Lung (tissue), 12 donors: ENCODE results near the gene MSRB3. TPM values are rescaled to one million over a fixed set of nuclear protein-coding genes. Genes with fewer than 3 reads are reported as not detected.
A peak's percentile ranks its signal among the peaks of the same experiment; 100 is the strongest.

Source experiments
- ATAC-seq: fragments of 200-7000 bp; cut with Tn5 transposase; one replicate; pipeline ENCODE4 v1.9.1; 2020; ENCODE audit warnings: moderate number of reproducible peaks; ENCODE audit not compliant: insufficient read depth, low FRiP score
- DNase-seq, 3 donors: peaks; one replicate each; pipeline ENCODE4 v3.0.0-alpha.2; 2013 to 2017
- H3K27ac ChIP-seq, 2 donors: one replicate each; pipeline ENCODE4 v1.5.1; 2013; ENCODE audit warnings: mild to moderate bottlenecking in 2 of 2, moderate library complexity in 2 of 2, control low read depth in 1 of 2, inconsistent platforms in 1 of 2, low read depth in 1 of 2, low read length in 1 of 2
- H3K27me3 ChIP-seq, 3 donors: one replicate each; pipeline ENCODE4 v1.5.1; 2013; ENCODE audit warnings: low read length in 2 of 3; ENCODE audit not compliant: control insufficient read depth in 3 of 3, insufficient read depth in 3 of 3
- H3K36me3 ChIP-seq, 4 donors: one replicate each; pipeline ENCODE4 v1.5.1; 2013; ENCODE audit warnings: low read length in 4 of 4, mild to moderate bottlenecking in 1 of 4, moderate library complexity in 1 of 4; ENCODE audit not compliant: control insufficient read depth in 4 of 4, insufficient read depth in 4 of 4
- H3K4me1 ChIP-seq, 5 donors: one replicate each; pipeline ENCODE4 v1.5.1; 2013; ENCODE audit warnings: low read length in 5 of 5, mild to moderate bottlenecking in 2 of 5, moderate library complexity in 1 of 5; ENCODE audit not compliant: control insufficient read depth in 5 of 5, insufficient read depth in 5 of 5
- H3K4me3 ChIP-seq: one replicate; pipeline ENCODE4 v1.5.1; 2013; ENCODE audit warnings: mild to moderate bottlenecking, control low read depth, moderate library complexity
- H3K9ac ChIP-seq, 2 donors: one replicate each; pipeline ENCODE4 v1.5.1; 2013; ENCODE audit warnings: low read length in 2 of 2, control low read depth in 1 of 2; ENCODE audit not compliant: insufficient read depth in 1 of 2
- H3K9me3 ChIP-seq, 4 donors: one replicate each; pipeline ENCODE4 v1.5.1; 2013; ENCODE audit warnings: low read length in 3 of 4, mild to moderate bottlenecking in 1 of 4, moderate library complexity in 1 of 4; ENCODE audit not compliant: control insufficient read depth in 4 of 4, insufficient read depth in 3 of 4
- WGBS, 2 donors: extraction: QIAGEN DNeasy Blood & Tissue Kit; methylation state at CpG; one replicate each; pipeline ENCODE4 v1.1.7; 2013; 5-methylcytosine and 5-hydroxymethylcytosine counted together
- polyA plus RNA-seq, 2 donors: library from polyadenylated mRNA; stranded (reverse); fragments of 200-250 nt; gene quantifications; one replicate each; pipeline ENCODE4 v1.2.1, GENCODE V29; 2013
- total RNA-seq, 2 donors: library from RNA; depleted of rRNA in 1 of 2; stranded (reverse); fragments of >200 nt in 1 of 2; gene quantifications; one replicate each; pipeline ENCODE4 v1.2.1, GENCODE V29; 2014 to 2021
- TF ChIP-seq, protein P1 (sequence below): IDR thresholded peaks from 2 replicates; pipeline ENCODE4 v1.5.1; 2012; ENCODE audit warnings: mild to moderate bottlenecking; ENCODE audit errors: control extremely low read depth, extremely low read depth
- donor health status: control.
- donor health status: control.
- donor health status: Bipolar disorder and iron deficiency.
- donor health status: healthy.
- donor health status: DM: yes; HTN: yes; CAD: no.

MSRB3 gene
- total and polyA plus RNA-seq, 4 donors = 11.5 to 41.5 (median 28.3) TPM

DNA sequence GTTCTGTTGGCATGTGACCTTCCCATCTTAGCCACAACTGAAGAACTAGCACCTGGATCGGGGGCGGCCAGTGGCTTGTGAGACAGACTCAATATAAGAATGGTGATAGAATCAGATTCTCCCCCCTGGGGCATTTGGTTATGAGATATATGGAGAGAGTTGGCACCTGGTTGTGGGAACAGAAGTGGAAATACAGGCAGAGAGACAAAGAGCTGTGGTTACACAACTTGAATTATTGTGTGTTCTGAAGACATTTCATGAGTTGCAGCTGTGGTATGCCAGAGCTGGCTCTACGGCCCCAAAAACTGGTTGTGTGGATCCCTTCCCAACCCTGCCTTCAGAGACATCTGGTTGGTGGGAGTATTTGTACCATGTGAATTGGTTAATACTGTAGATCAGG lies 2.9 kb upstream of the MSRB3 start:
- H3K4me1 ChIP-seq = peaks cover 0 to 5% (median 0%) of the 10 kb centered on the region in 5 donors
- DNase-seq (no peak), ATAC-seq (no peak)
- H3K9ac ChIP-seq = no peak overlapping the region
- H3K4me3 ChIP-seq = no peak overlapping the region
- 76 to 82% methylated on average over 3 of the region's 3 CpGs for whole genome bisulfite sequencing, 2 donors
- TF ChIP-seq, protein P1, sequence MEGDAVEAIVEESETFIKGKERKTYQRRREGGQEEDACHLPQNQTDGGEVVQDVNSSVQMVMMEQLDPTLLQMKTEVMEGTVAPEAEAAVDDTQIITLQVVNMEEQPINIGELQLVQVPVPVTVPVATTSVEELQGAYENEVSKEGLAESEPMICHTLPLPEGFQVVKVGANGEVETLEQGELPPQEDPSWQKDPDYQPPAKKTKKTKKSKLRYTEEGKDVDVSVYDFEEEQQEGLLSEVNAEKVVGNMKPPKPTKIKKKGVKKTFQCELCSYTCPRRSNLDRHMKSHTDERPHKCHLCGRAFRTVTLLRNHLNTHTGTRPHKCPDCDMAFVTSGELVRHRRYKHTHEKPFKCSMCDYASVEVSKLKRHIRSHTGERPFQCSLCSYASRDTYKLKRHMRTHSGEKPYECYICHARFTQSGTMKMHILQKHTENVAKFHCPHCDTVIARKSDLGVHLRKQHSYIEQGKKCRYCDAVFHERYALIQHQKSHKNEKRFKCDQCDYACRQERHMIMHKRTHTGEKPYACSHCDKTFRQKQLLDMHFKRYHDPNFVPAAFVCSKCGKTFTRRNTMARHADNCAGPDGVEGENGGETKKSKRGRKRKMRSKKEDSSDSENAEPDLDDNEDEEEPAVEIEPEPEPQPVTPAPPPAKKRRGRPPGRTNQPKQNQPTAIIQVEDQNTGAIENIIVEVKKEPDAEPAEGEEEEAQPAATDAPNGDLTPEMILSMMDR = no peak
- no peaks in the 10 kb centered on the region for H3K36me3 ChIP-seq
- H3K27me3 ChIP-seq = peaks cover 0 to 3% (median 0%) of the 10 kb centered on the region in 3 donors
- peaks cover 0 to 2% (median 0%) of the 10 kb centered on the region in 4 donors for H3K9me3 ChIP-seq
- no peak overlapping the region for H3K27ac ChIP-seq

DNA sequence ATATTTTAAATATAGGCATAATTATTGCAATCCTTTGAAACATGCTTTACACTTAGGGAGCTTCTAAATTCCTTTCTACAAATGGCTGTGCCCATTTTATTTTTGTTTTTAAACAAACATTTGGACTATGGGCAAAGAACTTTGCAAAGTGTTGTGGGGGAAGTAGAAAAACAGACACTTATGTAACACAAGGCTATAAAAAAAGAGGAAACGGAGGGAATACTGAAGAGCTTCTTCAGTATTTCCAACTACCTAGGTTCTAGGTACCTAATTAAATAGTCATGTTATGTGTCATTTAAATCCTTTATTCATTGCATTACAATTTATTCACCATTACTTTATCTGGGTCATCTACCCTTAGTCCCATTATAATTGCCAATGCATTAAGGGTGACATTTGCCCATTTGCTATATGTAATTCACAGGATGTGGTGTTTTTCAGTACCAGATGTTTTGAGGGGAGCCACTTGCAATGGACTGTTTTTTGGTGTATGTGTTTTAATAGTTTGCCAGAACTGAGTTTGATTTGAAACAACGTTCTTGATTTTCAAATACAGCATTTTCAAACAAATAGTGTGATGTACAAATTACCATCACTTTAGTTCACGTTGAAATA lies 1.5 kb upstream of the MSRB3 start:
- H3K36me3 ChIP-seq = no peaks in the 10 kb centered on the region
- no peak overlapping the region for H3K9ac ChIP-seq
- WGBS, 2 donors = 33 to 62% methylated on average over 3 of the region's 3 CpGs
- H3K4me3 ChIP-seq = no peak overlapping the region
- no peak overlapping the region for H3K27ac ChIP-seq
- TF ChIP-seq, protein P1 = no peak
- peaks cover 0 to 5% (median 2%) of the 10 kb centered on the region in 5 donors for H3K4me1 ChIP-seq
- peaks cover 0 to 3% (median 0%) of the 10 kb centered on the region in 3 donors for H3K27me3 ChIP-seq
- ATAC-seq = no peak
- DNase-seq = no peak
- peaks cover 0 to 2% (median 0%) of the 10 kb centered on the region in 4 donors for H3K9me3 ChIP-seq

DNA sequence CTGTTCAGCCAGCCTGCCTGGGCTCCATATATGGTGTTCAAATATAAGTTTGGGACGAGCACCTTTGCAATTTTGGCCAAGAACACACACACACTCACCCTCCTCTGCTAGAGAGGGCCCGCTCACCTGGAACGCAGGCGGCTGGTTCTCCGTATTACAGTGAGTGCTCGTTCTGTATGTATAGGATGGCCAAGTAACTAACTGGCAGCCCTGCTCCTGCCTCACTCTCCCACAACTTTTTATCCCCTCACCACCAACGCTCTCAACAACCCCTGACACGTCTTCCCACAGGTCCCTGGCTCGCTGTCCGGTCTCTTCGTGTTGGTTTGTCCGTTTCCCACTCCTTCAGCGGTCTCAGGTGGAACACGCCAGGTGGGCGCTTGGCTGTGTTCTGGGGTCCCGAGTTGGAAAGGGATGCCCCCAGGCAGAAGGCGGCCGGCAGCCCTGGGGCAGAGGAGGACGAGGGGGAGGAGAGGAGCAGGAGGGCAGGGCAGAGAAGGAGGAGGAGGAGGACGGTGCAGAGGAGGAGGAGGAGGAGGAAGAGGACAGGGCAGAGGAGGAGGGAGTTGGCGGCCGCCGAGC lies 398 bp upstream of the MSRB3 start:
- Histone ChIP-seq H3K27me3 (peaks cover 0 to 3% (median 0%) of the 10 kb centered on the region in 3 donors), H3K4me1 (peaks cover 0 to 5% (median 2%) of the 10 kb centered on the region in 5 donors), H3K36me3 (no peaks in the 10 kb centered on the region), H3K27ac (peak overlapping the region; percentile 92 to 97), H3K4me3 (peak overlapping the region; percentile 89), H3K9ac (peak overlapping the region; percentile 5 to 40), H3K9me3 (peaks cover 0 to 2% (median 0%) of the 10 kb centered on the region in 4 donors)
- ATAC-seq (no peak), DNase-seq (peak; percentile 14 to 26 (median 15))
- WGBS, 2 donors = 13 to 25% methylated on average over 19 to 23 of the region's 23 CpGs
- TF ChIP-seq, protein P1 = no peak
